GM12878 (cell line): Measurements from ENCODE around the gene KCNK7. TPM values are rescaled to one million over a fixed set of nuclear protein-coding genes. Genes with fewer than 3 reads are reported as not detected.

Experiments used
- ATAC-seq: fragments of 200-7000 bp; cut with Tn5 transposase; 3 replicates; pipeline ENCODE4 v1.9.1; 2020; ENCODE audit warnings: mild to moderate bottlenecking, moderate library complexity
- BruUV-seq: library from RNA; stranded (reverse); fragments of 400-500 nt; replicated peaks from 2 replicates; lab custom pipeline; 2021; lab: Mats Ljungman, UMichigan
- CTCF ChIA-PET: fragments of 300-600 bp; sonication (Branson Sonifier 250); formaldehyde crosslinking; extraction: SDS; loops from one replicate; lab custom pipeline; 2021; ENCODE audit warnings: inconsistent platforms; lab: Yijun Ruan, JAX
- POLR2A ChIA-PET: fragments of 350-600 bp; formaldehyde crosslinking; extraction: SDS; loops from one replicate; lab custom pipeline; 2021; ENCODE audit warnings: inconsistent platforms; lab: Charles Lee
- RAD21 ChIA-PET: fragments of 300-600 bp; sonication (Branson Sonifier 250); formaldehyde crosslinking; loops from one replicate; lab custom pipeline; 2023; ENCODE audit warnings: antibody characterized with exemption; ENCODE audit not compliant: unreplicated experiment; lab: Charles Lee
- SMC1A ChIA-PET: fragments of 300-600 bp; sonication (Branson Sonifier 250); formaldehyde crosslinking; loops from one replicate; lab custom pipeline; 2023; ENCODE audit not compliant: unreplicated experiment, uncharacterized antibody; lab: Charles Lee
- DNase-seq: peaks from one replicate; pipeline ENCODE4 v3.0.0-alpha.2; 2011; ENCODE audit warnings: low read depth, low spot score
- FAIRE-seq: peaks from 3 replicates; lab custom pipeline; 2011; peaks lifted over from hg19 to GRCh38; lab: Jason Lieb, UNC
- H2AFZ ChIP-seq: 2 replicates; pipeline ENCODE4 v1.6.0; 2011; ENCODE audit warnings: low read depth, low read length, control low read depth; ENCODE audit not compliant: control insufficient read depth
- H3K27ac ChIP-seq: 2 replicates; pipeline ENCODE4 v1.5.1; 2011; ENCODE audit warnings: control low read depth; ENCODE audit not compliant: control insufficient read depth, insufficient read depth
- H3K27me3 ChIP-seq, 2 experiments: replicated peaks in 1 of 2; 2 replicates each; pipeline versions ENCODE4 v1.6.0 to v1.6.1; 2011; ENCODE audit warnings: low read length in 1 of 2; ENCODE audit not compliant: control insufficient read depth in 2 of 2, insufficient read depth in 2 of 2
- H3K36me3 ChIP-seq, 2 experiments: 2 replicates each; pipeline ENCODE4 v1.5.1; 2011; ENCODE audit warnings: low read length in 1 of 2; ENCODE audit not compliant: control insufficient read depth in 2 of 2, insufficient read depth in 2 of 2
- H3K4me1 ChIP-seq: 2 replicates; pipeline ENCODE4 v1.6.1; 2011; ENCODE audit warnings: mild to moderate bottlenecking, low read length, moderate library complexity, mixed read lengths; ENCODE audit not compliant: control insufficient read depth, insufficient read depth
- H3K4me2 ChIP-seq: 2 replicates; pipeline ENCODE4 v1.6.0; 2011; ENCODE audit warnings: control low read depth; ENCODE audit not compliant: control insufficient read depth, insufficient read depth
- H3K4me3 ChIP-seq: fragments of 200-600 bp; sonication (generic); 2 replicates; pipeline ENCODE4 v1.5.1; 2016
- H3K79me2 ChIP-seq: 2 replicates; pipeline ENCODE4 v1.6.0; 2011; ENCODE audit warnings: low read length; ENCODE audit not compliant: control insufficient read depth, insufficient read depth
- H3K9ac ChIP-seq: 2 replicates; pipeline ENCODE4 v1.8.0; 2011; ENCODE audit warnings: low read length, control low read depth, mixed read lengths; ENCODE audit not compliant: control insufficient read depth, insufficient read depth
- H3K9me3 ChIP-seq: replicated peaks from 3 replicates; pipeline ENCODE4 v1.5.1; 2011; ENCODE audit warnings: mild to moderate bottlenecking, low read length; ENCODE audit not compliant: control insufficient read depth, insufficient read depth
- H4K20me1 ChIP-seq: 2 replicates; pipeline ENCODE4 v1.6.0; 2011; ENCODE audit not compliant: control insufficient read depth, insufficient read depth
- BACH1 ChIP-seq: fragments of 450-650 bp; IDR thresholded peaks from 2 replicates; pipeline ENCODE4 v1.6.1; 2017; ENCODE audit warnings: mild to moderate bottlenecking, borderline replicate concordance
- EP300 ChIP-seq, 2 experiments: fragments of 150-350 bp in 1 of 2; IDR thresholded peaks; 2 replicates each; pipeline ENCODE4 v1.6.1; 2011 to 2012; ENCODE audit warnings: low read depth in 2 of 2, low read length in 2 of 2, borderline replicate concordance in 1 of 2, improper control_type of control experiment in 1 of 2, inconsistent platforms in 1 of 2; ENCODE audit not compliant: control insufficient read depth in 1 of 2
- ETV6 ChIP-seq, 2 experiments: fragments of 450-650 bp in 1 of 2; IDR thresholded peaks in 1 of 2; conservative IDR thresholded peaks in 1 of 2; 2 replicates each; pipeline ENCODE4 v1.6.1; 2014; ENCODE audit warnings: antibody characterized with exemption in 1 of 2, borderline replicate concordance in 1 of 2, low read depth in 1 of 2, mild to moderate bottlenecking in 1 of 2, moderate library complexity in 1 of 2
- NR2F1 ChIP-seq: fragments of 450-650 bp; conservative IDR thresholded peaks from 2 replicates; pipeline ENCODE4 v1.6.1; 2017; ENCODE audit warnings: mild to moderate bottlenecking
- POLR2A ChIP-seq: IDR thresholded peaks from 2 replicates; pipeline ENCODE4 v1.6.1; 2011; ENCODE audit warnings: low read depth, mild to moderate bottlenecking, low read length
- RELA ChIP-seq: fragments of 450-650 bp; IDR thresholded peaks from 2 replicates; pipeline ENCODE4 v1.8.0; 2014; ENCODE audit warnings: borderline replicate concordance; ENCODE audit not compliant: partially characterized antibody
- SIN3A ChIP-seq: IDR thresholded peaks from 2 replicates; pipeline ENCODE4 v1.6.1; 2012; ENCODE audit warnings: low read depth, low read length, improper control_type of control experiment
- WGBS: methylation state at CpG from one replicate; pipeline ENCODE4 v1.1.6; 2016; ENCODE audit warnings: low lambda C conversion rate; ENCODE audit not compliant: insufficient replicate concordance, insufficient coverage; ENCODE audit errors: missing lambda C conversion rate; 5-methylcytosine and 5-hydroxymethylcytosine counted together
- in situ Hi-C: fragments of 300-500 bp; cut with MboI; formaldehyde crosslinking; loops from 9 replicates; pipeline ENCODE4 v1.14.3; 2018; ENCODE audit warnings: mixed read lengths
- intact Hi-C: fragments of 100-400 bp; cut with micrococcal nuclease; formaldehyde crosslinking; loops from one replicate; pipeline ENCODE4 v1.14.2; 2022; ENCODE audit not compliant: unreplicated experiment
- polyA plus RNA-seq, 11 experiments: library from polyadenylated mRNA; depleted of rRNA in 4 of 11; unstranded in 6 of 11; stranded (reverse) in 5 of 11; fragments of >200 nt; fragmentation: Nextera tagmentation in 4 of 11; fragmentation: Illumina TruSeq in 1 of 11; extraction: Ambion mirVana in 4 of 11; extraction: Trizol in 1 of 11; gene quantifications; 1 replicate in 1 of 11; 2 replicates in 10 of 11; pipeline versions ENCODE4 v1.2.1 to v1.2.3, GENCODE V29; 2011 to 2016; ENCODE audit warnings: inconsistent platforms in 2 of 11, missing spikeins in 2 of 11, low read depth in 1 of 11
- total RNA-seq, 4 experiments: library from RNA; depleted of rRNA in 3 of 4; stranded (reverse); fragments of >200 nt in 3 of 4; fragmentation: Illumina TruSeq in 1 of 4; extraction: Trizol in 1 of 4; gene quantifications; 2 replicates each; pipeline versions ENCODE4 v1.2.1 to v1.2.3, GENCODE V29; 2013 to 2021

The KCNK7 gene
- total and polyA plus RNA-seq, 10 of the 15 experiments (the other 5 are each of a cell fraction or from before 2014, with no cell fraction given) = 0.11 to 0.54 (median 0.23) TPM; not detected in 7

- H3K9me3 ChIP-seq = no peaks in the 10 kb centered on the region
- no peak overlapping the region for H2AFZ ChIP-seq
- peaks cover 7% of the 10 kb centered on the region; the same call in 1 of the 2 replicates for H3K4me1 ChIP-seq
- ATAC-seq = no peak
- H3K36me3 ChIP-seq = peaks cover 17 to 30% of the 10 kb centered on the region in 2 experiments; a peak in 3 of 4 replicates
- no peak overlapping the region for H3K4me2 ChIP-seq
- ChIA-PET RAD21 (no interaction called here), SMC1A (no interaction called here), CTCF (no interaction called here), POLR2A (no interaction called here)
- DNase-seq = no peak
- no peak overlapping the region for H3K27ac ChIP-seq
- H3K4me3 ChIP-seq = no peak overlapping the region
- 96% methylated on average over 15 of the region's 19 CpGs for WGBS
- H4K20me1 ChIP-seq = no peaks in the 10 kb centered on the region; the same call in 1 of the 2 replicates
- no peak overlapping the region for H3K9ac ChIP-seq
- BruUV-seq = no TSS peak
- H3K79me2 ChIP-seq = peaks cover 33% of the 10 kb centered on the region
- TF ChIP-seq BACH1 (no peak), POLR2A (peak; percentile 69)
- in situ Hi-C loops = no loop called here
- H3K27me3 ChIP-seq = no peaks in the 10 kb centered on the region
- intact Hi-C loops = no loop called here
- no peak for FAIRE-seq
These were observed 25.1 kb upstream of the KCNK7 start for GRCh38 chr11:65620666-65621065.

- Histone ChIP-seq H3K9ac (no peak overlapping the region), H3K36me3 (peaks cover 17 to 24% of the 10 kb centered on the region in 2 experiments; a peak in 3 of 4 replicates), H4K20me1 (no peaks in the 10 kb centered on the region; the same call in 1 of the 2 replicates), H3K9me3 (no peaks in the 10 kb centered on the region), H3K4me1 (peaks cover 7% of the 10 kb centered on the region; the same call in 1 of the 2 replicates), H3K27ac (no peak overlapping the region), H3K4me2 (no peak overlapping the region), H3K79me2 (peaks cover 39% of the 10 kb centered on the region), H3K4me3 (no peak overlapping the region), H2AFZ (no peak overlapping the region), H3K27me3 (no peaks in the 10 kb centered on the region)
- ChIA-PET CTCF (no interaction called here), SMC1A (no interaction called here), RAD21 (no interaction called here), POLR2A (interaction anchor here (1.1 kb wide), 1 partner anchor 18 kb away, joined by 3 read pairs; the partner anchor contains the start of gene SIPA1)
- FAIRE-seq = no peak
- no peak for ATAC-seq
- intact Hi-C loops (no loop called here), in situ Hi-C loops (no loop called here)
- 93% methylated on average over 27 of the region's 29 CpGs for WGBS
- TF ChIP-seq EP300 (IDR thresholded peaks at IDR 0.05; ENCODE audit: borderline replicate concordance in 1 of 2, control insufficient read depth in 1 of 2, low read depth in 2 of 2, low read length in 2 of 2) (no peak), NR2F1 (no peak), ETV6 (conservative IDR thresholded peaks at IDR 0.05 in 1 of 2, IDR thresholded peaks at IDR 0.05 in 1 of 2; ENCODE audit: borderline replicate concordance in 1 of 2, low read depth in 1 of 2) (no peak), SIN3A (no peak), RELA (no peak)
- DNase-seq = no peak
- BruUV-seq = no TSS peak
These were observed 23.8 kb upstream of the KCNK7 start for GRCh38 chr11:65619281-65619928.
